NCI-H146 treated with DMSO at 0.1 percent for 48 hours (cell line): ENCODE data around the gene PLEKHM3.

Experiments used
- DNase-seq: peaks from one replicate; lab custom pipeline; 2025; ENCODE audit not compliant: unreplicated experiment; lab: John Stamatoyannopoulos, UW

Gene PLEKHM3

GRCh38 chr2:207863345-207863744 lies 162.0 kb downstream of the PLEKHM3 start:
- no peak for DNase-seq

- DNase-seq: no peak
Observed at GRCh38 chr2:207861789-207862188, 163.5 kb downstream of the PLEKHM3 start.

- no peak for DNase-seq
Observed at GRCh38 chr2:207860685-207861084, 164.6 kb downstream of the PLEKHM3 start.

- DNase-seq: no peak
Observed at GRCh38 chr2:207855591-207855990, 169.7 kb downstream of the PLEKHM3 start.

GRCh38 chr2:207854484-207855440 lies 170.6 kb downstream of the PLEKHM3 start:
- DNase-seq: no peak

GRCh38 chr2:207852791-207853190 lies 172.5 kb downstream of the PLEKHM3 start:
- no peak for DNase-seq

GRCh38 chr2:207849443-207849842 lies 175.9 kb downstream of the PLEKHM3 start:
- no peak for DNase-seq

- no peak for DNase-seq
Observed at GRCh38 chr2:207848545-207848928, 176.8 kb downstream of the PLEKHM3 start.

- DNase-seq: peak; percentile 65
Observed at GRCh38 chr2:207847807-207848544, 177.4 kb downstream of the PLEKHM3 start.

GRCh38 chr2:207847098-207847806 lies 178.1 kb downstream of the PLEKHM3 start:
- DNase-seq: no peak

- no peak for DNase-seq
Observed at GRCh38 chr2:207845202-207845864, 180.0 kb downstream of the PLEKHM3 start.

GRCh38 chr2:207844648-207845047 lies 180.7 kb downstream of the PLEKHM3 start:
- no peak for DNase-seq

GRCh38 chr2:207840101-207840500 lies 185.2 kb downstream of the PLEKHM3 start:
- DNase-seq: no peak

GRCh38 chr2:207839575-207839974 lies 185.8 kb downstream of the PLEKHM3 start:
- no peak for DNase-seq

GRCh38 chr2:207839028-207839427 lies 186.3 kb downstream of the PLEKHM3 start:
- DNase-seq: no peak

- DNase-seq: no peak
Observed at GRCh38 chr2:207836521-207837133, 188.7 kb downstream of the PLEKHM3 start.

- DNase-seq: no peak
Observed at GRCh38 chr2:207835805-207836204, 189.5 kb downstream of the PLEKHM3 start.

- DNase-seq: no peak
Observed at GRCh38 chr2:207833251-207833751, 192.0 kb downstream of the PLEKHM3 start.

- peak; percentile 67 for DNase-seq
Observed at GRCh38 chr2:207831584-207832248, 193.6 kb downstream of the PLEKHM3 start.
